ENCODE measurements around the gene NBEA.

NBEA gene

DNA sequence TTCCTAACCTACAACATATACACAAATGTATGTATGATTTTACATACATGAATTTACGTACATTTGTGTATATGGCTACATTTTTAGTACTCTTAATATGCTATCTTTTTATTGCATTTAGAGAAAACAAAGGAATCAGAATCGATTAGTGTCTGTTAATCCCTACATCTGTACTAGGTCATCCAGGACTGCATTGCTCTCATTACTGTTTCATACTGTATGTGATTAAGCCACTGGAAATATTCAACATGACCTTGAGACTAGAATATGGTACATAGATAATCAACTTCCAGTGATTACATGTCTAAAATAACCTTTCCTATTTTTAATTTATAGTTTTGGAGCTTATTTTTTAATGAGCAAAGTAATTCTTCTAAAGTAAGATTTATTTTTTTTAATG is 539.7 kb downstream of the NBEA start:
- Histone ChIP-seq H3K27ac (replicated peaks) (no peak overlapping the region), H3K4me3 (replicated peaks; ENCODE audit: insufficient read depth, low read length) (no peak overlapping the region)
- TF ChIP-seq POLR2AphosphoS5 (IDR thresholded peaks at IDR 0.05; ENCODE audit: low read depth) = no peak
- TF ChIP-seq, protein P1, sequence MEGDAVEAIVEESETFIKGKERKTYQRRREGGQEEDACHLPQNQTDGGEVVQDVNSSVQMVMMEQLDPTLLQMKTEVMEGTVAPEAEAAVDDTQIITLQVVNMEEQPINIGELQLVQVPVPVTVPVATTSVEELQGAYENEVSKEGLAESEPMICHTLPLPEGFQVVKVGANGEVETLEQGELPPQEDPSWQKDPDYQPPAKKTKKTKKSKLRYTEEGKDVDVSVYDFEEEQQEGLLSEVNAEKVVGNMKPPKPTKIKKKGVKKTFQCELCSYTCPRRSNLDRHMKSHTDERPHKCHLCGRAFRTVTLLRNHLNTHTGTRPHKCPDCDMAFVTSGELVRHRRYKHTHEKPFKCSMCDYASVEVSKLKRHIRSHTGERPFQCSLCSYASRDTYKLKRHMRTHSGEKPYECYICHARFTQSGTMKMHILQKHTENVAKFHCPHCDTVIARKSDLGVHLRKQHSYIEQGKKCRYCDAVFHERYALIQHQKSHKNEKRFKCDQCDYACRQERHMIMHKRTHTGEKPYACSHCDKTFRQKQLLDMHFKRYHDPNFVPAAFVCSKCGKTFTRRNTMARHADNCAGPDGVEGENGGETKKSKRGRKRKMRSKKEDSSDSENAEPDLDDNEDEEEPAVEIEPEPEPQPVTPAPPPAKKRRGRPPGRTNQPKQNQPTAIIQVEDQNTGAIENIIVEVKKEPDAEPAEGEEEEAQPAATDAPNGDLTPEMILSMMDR (IDR thresholded peaks at IDR 0.05; ENCODE audit: insufficient read depth, low read length) = no peak

DNA sequence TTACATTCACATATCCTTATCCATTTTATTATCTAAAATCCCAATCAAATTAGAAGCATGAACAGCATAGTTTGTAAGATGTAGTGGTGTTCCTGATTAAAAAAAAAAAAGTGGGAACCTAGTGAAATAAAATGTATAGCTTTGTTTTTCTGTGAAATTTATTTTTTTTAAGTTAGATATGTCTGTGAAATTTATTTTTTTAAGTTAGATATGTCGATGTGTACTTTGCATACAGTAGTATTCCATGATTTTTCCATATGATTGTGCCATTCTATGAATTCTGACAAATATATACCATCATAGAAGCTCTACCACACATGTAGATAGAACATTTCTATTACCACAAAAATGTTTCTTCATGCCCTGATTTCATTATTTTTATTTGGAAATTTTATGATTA is 540.5 kb downstream of the NBEA start:
- TF ChIP-seq SPI1 (IDR thresholded peaks at IDR 0.05; ENCODE audit: borderline replicate concordance, low read depth) (no peak), POLR2AphosphoS5 (IDR thresholded peaks at IDR 0.05; ENCODE audit: low read depth) (no peak), GABPA (IDR thresholded peaks at IDR 0.05; ENCODE audit: low read depth) (no peak)
- TF ChIP-seq, protein P1 (IDR thresholded peaks at IDR 0.05; ENCODE audit: insufficient read depth, low read length) = no peak
- TF ChIP-seq, protein P2, sequence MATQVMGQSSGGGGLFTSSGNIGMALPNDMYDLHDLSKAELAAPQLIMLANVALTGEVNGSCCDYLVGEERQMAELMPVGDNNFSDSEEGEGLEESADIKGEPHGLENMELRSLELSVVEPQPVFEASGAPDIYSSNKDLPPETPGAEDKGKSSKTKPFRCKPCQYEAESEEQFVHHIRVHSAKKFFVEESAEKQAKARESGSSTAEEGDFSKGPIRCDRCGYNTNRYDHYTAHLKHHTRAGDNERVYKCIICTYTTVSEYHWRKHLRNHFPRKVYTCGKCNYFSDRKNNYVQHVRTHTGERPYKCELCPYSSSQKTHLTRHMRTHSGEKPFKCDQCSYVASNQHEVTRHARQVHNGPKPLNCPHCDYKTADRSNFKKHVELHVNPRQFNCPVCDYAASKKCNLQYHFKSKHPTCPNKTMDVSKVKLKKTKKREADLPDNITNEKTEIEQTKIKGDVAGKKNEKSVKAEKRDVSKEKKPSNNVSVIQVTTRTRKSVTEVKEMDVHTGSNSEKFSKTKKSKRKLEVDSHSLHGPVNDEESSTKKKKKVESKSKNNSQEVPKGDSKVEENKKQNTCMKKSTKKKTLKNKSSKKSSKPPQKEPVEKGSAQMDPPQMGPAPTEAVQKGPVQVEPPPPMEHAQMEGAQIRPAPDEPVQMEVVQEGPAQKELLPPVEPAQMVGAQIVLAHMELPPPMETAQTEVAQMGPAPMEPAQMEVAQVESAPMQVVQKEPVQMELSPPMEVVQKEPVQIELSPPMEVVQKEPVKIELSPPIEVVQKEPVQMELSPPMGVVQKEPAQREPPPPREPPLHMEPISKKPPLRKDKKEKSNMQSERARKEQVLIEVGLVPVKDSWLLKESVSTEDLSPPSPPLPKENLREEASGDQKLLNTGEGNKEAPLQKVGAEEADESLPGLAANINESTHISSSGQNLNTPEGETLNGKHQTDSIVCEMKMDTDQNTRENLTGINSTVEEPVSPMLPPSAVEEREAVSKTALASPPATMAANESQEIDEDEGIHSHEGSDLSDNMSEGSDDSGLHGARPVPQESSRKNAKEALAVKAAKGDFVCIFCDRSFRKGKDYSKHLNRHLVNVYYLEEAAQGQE (IDR thresholded peaks at IDR 0.05; ENCODE audit: insufficient replicate concordance, low read depth) = no peak
- no peak overlapping the region for H3K4me3 ChIP-seq (replicated peaks; ENCODE audit: insufficient read depth, low read length)

More for the DNA sequence above, 539.7 kb downstream of the NBEA start:
- H3K27me3 ChIP-seq (ENCODE audit: insufficient read depth, poor library complexity, severe bottlenecking) = peaks cover 23% of the 10 kb centered on the region
- no peak for DNase-seq (ENCODE audit: low read depth in 1 of 2, low spot score in 1 of 2)

DNA sequence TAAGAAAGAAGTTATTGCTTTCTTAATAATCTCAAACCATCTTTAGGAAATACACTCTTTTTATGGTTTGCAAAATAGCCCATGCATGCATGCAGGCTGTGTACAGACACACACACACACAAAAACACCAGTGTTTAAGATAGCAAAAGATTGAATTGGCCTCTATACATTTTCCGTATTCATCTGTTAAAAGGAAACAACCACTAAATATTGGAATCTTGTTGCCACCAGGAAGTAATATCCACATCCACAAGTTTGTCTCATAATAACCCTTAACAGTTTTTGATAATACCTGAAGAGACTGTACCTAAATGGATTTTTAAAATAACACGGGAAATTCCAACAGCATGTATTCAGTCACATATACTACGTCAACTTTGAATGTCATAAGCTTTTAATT is 541.7 kb downstream of the NBEA start:
- no peak for DNase-seq (ENCODE audit: low read depth in 1 of 2, low spot score in 1 of 2)
- Histone ChIP-seq H3K4me3 (replicated peaks; ENCODE audit: insufficient read depth, low read length) (no peak overlapping the region), H3K27ac (replicated peaks) (no peak overlapping the region), H3K27me3 (ENCODE audit: insufficient read depth, poor library complexity, severe bottlenecking) (peaks cover 5% of the 10 kb centered on the region)
- TF ChIP-seq POLR2AphosphoS5 (IDR thresholded peaks at IDR 0.05; ENCODE audit: low read depth) = no peak
- TF ChIP-seq SPI1 (IDR thresholded peaks at IDR 0.05; ENCODE audit: borderline replicate concordance, low read depth) = no peak
- TF ChIP-seq, protein P1 (IDR thresholded peaks at IDR 0.05; ENCODE audit: insufficient read depth, low read length) = no peak
- TF ChIP-seq GABPA (IDR thresholded peaks at IDR 0.05; ENCODE audit: low read depth) = no peak
- TF ChIP-seq, protein P2 (IDR thresholded peaks at IDR 0.05; ENCODE audit: insufficient replicate concordance, low read depth) = no peak

More for the DNA sequence above, 540.5 kb downstream of the NBEA start:
- Histone ChIP-seq H3K27ac (replicated peaks) (no peak overlapping the region), H3K27me3 (ENCODE audit: insufficient read depth, poor library complexity, severe bottlenecking) (peaks cover 15% of the 10 kb centered on the region)
- no peak for DNase-seq (ENCODE audit: low read depth in 1 of 2, low spot score in 1 of 2)

DNA sequence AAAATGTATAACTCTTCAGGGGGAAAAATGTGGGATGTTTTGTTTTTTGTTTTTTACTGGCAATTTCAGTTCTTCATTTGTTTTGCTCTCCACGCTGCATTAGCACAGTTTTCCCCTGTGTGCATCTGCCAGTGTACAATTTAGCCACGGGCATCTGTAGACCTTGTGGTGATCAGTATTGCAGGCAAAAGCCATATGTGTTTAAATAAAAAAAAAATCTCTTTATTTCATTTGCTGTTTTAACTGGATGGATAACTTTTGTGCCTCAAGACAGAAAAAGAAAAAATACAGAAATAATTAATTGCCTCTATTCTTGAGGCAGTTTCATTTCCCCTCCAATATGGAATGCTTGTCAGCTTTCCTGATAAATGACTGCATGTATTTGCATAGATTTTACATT is 542.3 kb downstream of the NBEA start:
- Histone ChIP-seq H3K4me3 (replicated peaks; ENCODE audit: insufficient read depth, low read length) (no peak overlapping the region), H3K27ac (replicated peaks) (no peak overlapping the region), H3K27me3 (ENCODE audit: insufficient read depth, poor library complexity, severe bottlenecking) (peaks cover 2% of the 10 kb centered on the region)
- DNase-seq (ENCODE audit: low read depth in 1 of 2, low spot score in 1 of 2) = no peak
- no peak for TF ChIP-seq POLR2AphosphoS5 (IDR thresholded peaks at IDR 0.05; ENCODE audit: low read depth)
- TF ChIP-seq, protein P2 (IDR thresholded peaks at IDR 0.05; ENCODE audit: insufficient replicate concordance, low read depth) = no peak
- TF ChIP-seq, protein P1 (IDR thresholded peaks at IDR 0.05; ENCODE audit: insufficient read depth, low read length) = no peak
- no peak for TF ChIP-seq SPI1 (IDR thresholded peaks at IDR 0.05; ENCODE audit: borderline replicate concordance, low read depth)
- TF ChIP-seq GABPA (IDR thresholded peaks at IDR 0.05; ENCODE audit: low read depth) = no peak
